DMS 273 treated with DMSO at 0.1 percent for 48 hours (cell line): ENCODE data around the gene ALAS1.
A peak's percentile ranks its signal among the peaks of the same experiment; 100 is the strongest.
"Not testable (repeated sequence)": the region's sequence is repeated elsewhere in the genome, so short reads cannot be mapped to it uniquely, and the experiment has no call there.

Source experiments
- DNase-seq: peaks from one replicate; lab custom pipeline; 2025; lab: John Stamatoyannopoulos, UW

ALAS1 gene

DNA sequence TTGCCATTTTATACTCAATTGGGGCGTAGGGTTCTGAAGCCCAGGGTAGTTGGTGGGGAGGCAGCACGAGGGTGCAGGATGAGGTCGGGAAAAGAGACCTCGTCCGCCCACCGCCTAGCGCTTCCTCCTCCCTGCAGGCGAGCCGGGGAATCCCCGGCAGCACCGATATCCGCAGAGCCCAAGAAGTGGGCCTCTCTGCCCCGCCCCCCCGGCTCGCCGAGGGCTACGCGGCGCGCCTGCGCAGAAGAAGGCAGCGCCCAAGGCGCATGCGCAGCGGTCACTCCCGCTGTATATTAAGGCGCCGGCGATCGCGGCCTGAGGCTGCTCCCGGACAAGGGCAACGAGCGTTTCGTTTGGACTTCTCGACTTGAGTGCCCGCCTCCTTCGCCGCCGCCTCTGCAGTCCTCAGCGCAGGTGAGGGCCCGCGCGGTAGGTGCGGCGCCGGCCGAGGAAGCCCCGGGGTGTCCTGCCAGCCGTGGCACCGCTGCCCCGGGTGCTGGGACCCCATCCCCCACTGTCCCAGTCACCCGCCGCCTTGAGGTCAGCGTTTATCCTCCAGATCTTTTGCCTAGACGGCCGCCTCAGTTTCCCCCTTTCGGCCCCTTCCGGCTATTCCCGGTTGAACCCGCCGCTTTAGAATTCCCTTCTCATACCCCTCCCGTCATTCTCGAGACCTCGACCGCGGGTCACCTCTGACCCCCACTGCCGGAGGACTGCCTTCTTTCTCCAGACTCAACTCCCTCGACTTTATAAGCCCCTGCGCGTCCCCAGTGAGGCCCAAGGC, at the start of gene ALAS1:
ALAS1 (plus strand) TSS at position 319 of the 784 bp plus-strand sequence. CDS start 1,082 bp downstream, outside the sequence.
- DNase-seq, result peak; percentile 16

DNA sequence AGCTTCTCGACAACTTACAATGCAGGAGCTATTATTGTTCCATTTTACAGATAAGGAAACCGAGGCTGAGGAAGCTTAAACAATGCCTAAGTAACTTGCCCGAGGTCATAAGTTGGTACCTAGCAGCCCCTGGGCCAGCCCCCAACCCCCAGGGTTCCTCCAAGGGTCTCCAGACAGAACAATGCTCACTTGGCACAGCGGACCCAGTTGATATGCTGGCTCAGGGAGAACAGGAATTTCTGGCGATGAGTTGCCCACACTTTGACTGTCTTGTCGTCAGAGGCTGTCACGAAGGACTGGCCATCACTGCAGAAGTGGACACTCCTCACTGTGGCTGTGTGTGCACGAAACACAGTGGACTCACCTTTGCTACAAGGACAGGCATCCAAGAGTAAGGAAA, 48.9 kb upstream of the ALAS1 start:
- no peak for DNase-seq

DNA sequence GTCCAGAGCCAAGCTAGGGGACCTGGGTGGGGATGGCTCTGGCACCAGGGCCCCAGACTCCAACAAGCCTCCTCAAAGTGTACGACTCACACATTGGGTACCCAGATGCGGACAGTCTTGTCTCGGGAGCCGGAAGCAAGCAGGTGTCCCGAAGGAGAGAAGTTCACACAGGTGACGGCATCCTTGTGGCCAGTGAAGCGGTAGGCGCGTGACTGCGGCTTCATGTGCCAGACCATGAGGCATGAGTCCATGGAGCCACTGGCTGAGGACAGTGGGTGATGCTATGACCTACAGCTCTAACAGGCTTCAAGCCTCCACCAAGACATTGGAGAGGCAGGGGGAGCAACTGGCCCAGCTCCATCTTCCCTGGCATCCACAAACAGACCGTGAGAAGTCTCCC, 48.2 kb upstream of the ALAS1 start:
- DNase-seq, result no peak

- DNase-seq, result no peak
Measured at GRCh38 chr3:52150357-52150756, 47.6 kb upstream of the ALAS1 start.

DNA sequence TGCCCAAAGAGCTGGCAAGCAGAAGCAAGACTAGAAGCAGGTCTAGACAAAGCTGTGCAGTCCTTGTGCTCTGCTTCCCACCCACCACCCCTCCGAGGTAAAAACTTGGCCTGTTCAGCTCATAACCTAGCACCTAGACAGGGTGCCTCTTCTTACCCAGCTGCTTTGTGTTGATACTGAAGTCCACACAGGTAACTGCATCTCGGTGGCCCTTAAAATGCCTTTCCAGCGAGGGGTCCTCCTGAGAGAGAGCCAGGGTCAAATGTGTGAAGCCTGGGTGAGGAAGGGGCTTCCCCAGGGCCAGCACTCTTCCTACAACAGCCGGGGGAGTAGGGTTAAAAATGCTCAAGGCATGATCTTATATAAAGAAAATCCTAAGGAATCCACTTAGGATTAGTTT, 47.1 kb upstream of the ALAS1 start:
- no peak for DNase-seq

- not testable (repeated sequence) for DNase-seq
Measured at GRCh38 chr3:52151991-52152390, 46.0 kb upstream of the ALAS1 start.

GRCh38 chr3:52153389-52154096, 44.4 kb upstream of the ALAS1 start:
- no peak for DNase-seq

DNA sequence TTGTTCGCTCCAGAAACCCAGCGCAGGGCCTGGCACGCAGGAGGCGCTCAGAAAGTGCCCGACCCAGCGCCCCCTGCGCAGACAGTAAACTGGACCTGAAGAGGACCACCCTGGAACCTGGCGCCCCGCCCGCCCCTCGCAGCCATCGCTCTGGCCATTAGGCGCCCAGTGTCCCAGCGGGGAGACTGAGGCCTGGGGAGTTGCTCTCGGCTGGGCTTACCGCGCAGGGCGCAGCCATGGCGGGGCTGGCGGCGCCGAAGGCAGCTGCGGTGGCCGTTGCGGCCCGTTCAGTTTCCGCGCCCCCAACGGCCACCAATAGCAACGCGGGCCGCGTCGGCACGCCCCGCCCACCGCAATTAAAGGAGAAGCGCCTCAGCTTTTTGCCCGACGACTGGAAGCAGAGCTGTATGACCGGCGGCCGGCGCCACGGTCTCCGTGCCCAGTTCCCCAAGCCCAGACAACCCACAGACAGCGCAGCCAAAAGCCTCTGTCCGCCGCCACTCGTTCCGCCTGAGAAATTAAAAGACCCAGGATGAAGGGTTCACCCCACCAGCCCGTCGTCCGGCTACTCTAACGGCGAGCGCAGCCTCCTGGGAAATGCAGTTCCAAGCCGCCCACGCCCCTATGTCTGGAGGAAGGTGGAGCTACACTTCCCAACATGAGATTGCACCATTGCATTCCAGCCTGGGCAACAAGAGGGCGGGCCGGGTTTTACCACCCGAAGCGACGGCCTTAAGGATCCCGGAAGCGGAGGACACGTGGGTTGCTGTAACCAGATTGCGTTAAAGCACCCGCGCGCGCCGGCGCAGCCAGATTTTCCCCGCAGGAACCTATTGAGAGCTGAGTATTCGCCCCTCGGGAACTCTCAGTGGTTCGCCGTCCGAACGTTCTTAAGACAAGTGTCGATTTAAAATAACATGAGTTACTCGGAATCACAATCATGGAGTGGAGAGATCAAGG, 43.5 kb upstream of the ALAS1 start, which contains the start of gene POC1A:
POC1A (minus strand) TSS at position 289 of the 960 bp plus-strand sequence; CDS start at position 238, 51 bp downstream.
- DNase-seq, result peak; percentile 89

GRCh38 chr3:52155912-52156311, 42.0 kb upstream of the ALAS1 start:
- no peak for DNase-seq

GRCh38 chr3:52159503-52159902, 38.5 kb upstream of the ALAS1 start:
- DNase-seq, result no peak

- no peak for DNase-seq
Measured at GRCh38 chr3:52162250-52162872, 35.6 kb upstream of the ALAS1 start.

- no peak for DNase-seq
Measured at GRCh38 chr3:52167240-52167639, 30.7 kb upstream of the ALAS1 start.

DNA sequence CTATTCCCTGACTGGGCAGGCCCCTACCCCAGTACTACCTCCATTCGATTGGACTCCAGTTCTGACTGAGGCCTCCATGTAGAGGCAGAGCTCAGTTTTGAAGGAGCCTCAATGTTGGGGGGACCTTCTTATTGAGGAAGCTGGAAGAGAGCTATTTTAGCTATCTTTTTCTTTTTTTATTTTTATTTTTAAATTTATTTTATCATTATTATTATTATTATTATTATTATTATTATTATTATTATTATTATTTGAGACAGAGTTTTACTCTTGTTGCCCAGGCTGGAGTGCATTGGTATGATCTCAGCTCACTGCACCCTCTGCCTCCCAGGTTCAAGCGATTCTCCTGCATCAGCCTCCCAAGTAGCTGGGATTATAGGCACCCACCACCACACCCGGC, 27.7 kb upstream of the ALAS1 start:
- not testable (repeated sequence) for DNase-seq

GRCh38 chr3:52171514-52172261, 26.3 kb upstream of the ALAS1 start:
- no peak for DNase-seq

DNA sequence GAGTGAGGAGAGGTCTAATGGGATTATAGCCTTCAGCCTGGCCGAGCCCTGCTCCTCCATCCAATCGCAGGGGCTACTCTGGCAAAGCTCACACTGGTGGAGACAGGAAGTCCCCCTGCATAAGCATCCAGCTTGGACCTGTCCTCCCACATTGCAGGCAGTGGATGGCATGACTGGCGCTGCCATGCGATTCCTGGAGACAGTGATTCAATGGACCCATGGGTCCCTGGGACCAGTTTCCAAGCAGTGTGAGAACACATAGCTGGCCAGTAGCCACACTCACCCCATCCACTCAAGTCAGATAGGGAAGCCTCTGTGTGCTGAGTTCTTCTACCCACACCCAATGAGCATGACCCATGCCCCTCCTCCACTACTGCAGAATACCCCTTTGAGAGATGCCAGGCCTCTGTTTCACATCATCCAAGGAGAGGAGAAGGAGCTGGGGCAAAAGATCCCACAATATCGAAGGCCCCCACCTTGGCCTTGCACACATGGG, 25.6 kb upstream of the ALAS1 start:
- no peak for DNase-seq

DNA sequence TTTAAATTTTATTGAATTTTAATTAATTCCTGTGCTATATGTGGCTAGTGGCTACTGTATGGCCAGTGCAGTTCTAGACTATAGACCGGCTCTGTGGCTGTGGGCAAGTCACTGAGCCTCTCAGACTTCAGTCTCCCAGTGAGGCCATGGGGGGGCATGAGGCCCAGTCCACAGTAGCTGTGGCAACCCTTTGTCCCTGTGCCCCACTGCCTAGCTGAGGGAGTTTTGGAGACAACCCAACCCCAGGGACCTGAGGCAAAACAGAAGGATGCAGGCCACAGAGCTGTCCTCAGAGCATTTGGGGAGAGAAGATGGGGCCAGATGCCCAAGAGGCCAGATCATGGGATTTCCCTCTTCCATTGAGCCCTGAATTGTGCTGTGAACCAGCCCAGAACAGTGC, 24.9 kb upstream of the ALAS1 start:
- DNase-seq, result no peak

GRCh38 chr3:52174896-52175295, 23.1 kb upstream of the ALAS1 start:
- no peak for DNase-seq

GRCh38 chr3:52175416-52176179, 22.4 kb upstream of the ALAS1 start:
- DNase-seq, result no peak

DNA sequence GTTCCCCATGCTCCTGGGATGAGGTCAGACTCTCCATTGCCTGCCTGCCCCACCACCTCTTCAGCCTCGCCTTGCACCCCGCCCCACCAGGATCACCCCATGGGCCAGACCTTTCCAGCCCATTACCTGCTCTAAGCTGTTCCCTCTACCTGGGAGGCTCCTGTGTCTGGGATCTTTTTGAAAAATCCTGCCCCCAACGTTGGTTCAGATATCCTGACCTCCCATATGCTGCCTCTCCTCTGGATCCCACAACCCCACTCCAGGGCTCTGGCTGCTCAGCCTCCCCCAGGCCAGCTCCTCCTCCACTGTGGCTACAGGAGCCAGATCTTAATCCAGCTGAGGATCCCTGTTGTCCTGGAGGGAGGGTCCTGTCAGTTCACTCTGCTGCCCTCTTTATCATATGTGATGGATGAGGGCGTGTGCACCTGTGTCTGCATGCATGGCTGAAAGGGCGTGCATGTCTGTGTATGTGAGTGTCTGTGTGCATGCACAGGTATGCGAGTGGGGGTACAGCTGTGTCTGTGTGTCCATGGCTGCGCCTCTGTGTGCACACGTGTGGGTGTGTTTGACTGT, 21.7 kb upstream of the ALAS1 start:
- DNase-seq, result no peak
